HL-60 (cell line): ENCODE data around the gene HAO1.

Experiments
- DNase-seq, 2 experiments: peaks; one replicate each; pipeline ENCODE4 v3.0.0-alpha.2; 2010 to 2020; ENCODE audit warnings: low read depth in 1 of 2, low spot score in 1 of 2
- H3K27ac ChIP-seq: fragments of 250-450 bp; sonication (Bioruptor Pico); replicated peaks from 2 replicates; pipeline ENCODE4 v1.5.1; 2020; ENCODE audit warnings: mild to moderate bottlenecking, moderate library complexity
- H3K27me3 ChIP-seq: fragments of 250-450 bp; sonication (Bioruptor Pico); 2 replicates; pipeline ENCODE4 v1.5.1; 2021; ENCODE audit warnings: mild to moderate bottlenecking, moderate library complexity; ENCODE audit not compliant: insufficient read depth, poor library complexity, severe bottlenecking
- H3K4me3 ChIP-seq: replicated peaks from 2 replicates; pipeline ENCODE4 v1.5.1; 2011; ENCODE audit warnings: mild to moderate bottlenecking, control low read depth, low read length; ENCODE audit not compliant: insufficient read depth
- CTCF ChIP-seq: IDR thresholded peaks from one replicate; pipeline ENCODE4 v1.5.1; 2011; ENCODE audit warnings: low read length, control low read depth, inconsistent platforms; ENCODE audit not compliant: insufficient read depth
- GABPA ChIP-seq: IDR thresholded peaks from 2 replicates; pipeline ENCODE4 v1.6.1; 2012; ENCODE audit warnings: low read depth
- POLR2AphosphoS5 ChIP-seq: IDR thresholded peaks from 2 replicates; pipeline ENCODE4 v1.6.1; 2012; ENCODE audit warnings: low read depth
- REST ChIP-seq: IDR thresholded peaks from 2 replicates; pipeline ENCODE4 v1.6.1; 2012; ENCODE audit warnings: low read depth; ENCODE audit not compliant: insufficient replicate concordance
- SPI1 ChIP-seq: IDR thresholded peaks from 2 replicates; pipeline ENCODE4 v1.6.1; 2012; ENCODE audit warnings: low read depth, mild to moderate bottlenecking, borderline replicate concordance

HAO1 gene

GRCh38 chr20:7902879-7903278 lies 37.4 kb downstream of the HAO1 start:
- no peak overlapping the region for H3K27ac ChIP-seq
- H3K27me3 ChIP-seq: peaks cover 6% of the 10 kb centered on the region
- TF ChIP-seq REST: no peak
- no peak for TF ChIP-seq POLR2AphosphoS5
- no peak for TF ChIP-seq GABPA
- no peak for TF ChIP-seq CTCF
- no peak for TF ChIP-seq SPI1
- no peak for DNase-seq
- H3K4me3 ChIP-seq: no peak overlapping the region

GRCh38 chr20:7897781-7898364 lies 42.4 kb downstream of the HAO1 start:
- DNase-seq: no peak
- Histone ChIP-seq H3K27me3 (no peaks in the 10 kb centered on the region), H3K4me3 (no peak overlapping the region), H3K27ac (no peak overlapping the region)
- TF ChIP-seq SPI1: no peak
- TF ChIP-seq GABPA: no peak
- no peak for TF ChIP-seq POLR2AphosphoS5
- no peak for TF ChIP-seq CTCF
- no peak for TF ChIP-seq REST

- Histone ChIP-seq H3K27ac (no peak overlapping the region), H3K4me3 (no peak overlapping the region), H3K27me3 (no peaks in the 10 kb centered on the region)
- TF ChIP-seq CTCF (no peak), GABPA (no peak)
- DNase-seq: no peak
Observed at GRCh38 chr20:7893014-7893730, 47.1 kb downstream of the HAO1 start.

GRCh38 chr20:7891705-7892104 lies 48.6 kb downstream of the HAO1 start:
- DNase-seq: no peak
- H3K4me3 ChIP-seq: no peak overlapping the region
- TF ChIP-seq GABPA (no peak), SPI1 (no peak), REST (no peak), CTCF (no peak), POLR2AphosphoS5 (no peak)
- H3K27me3 ChIP-seq: no peaks in the 10 kb centered on the region
- H3K27ac ChIP-seq: no peak overlapping the region
